ENCODE results near the gene GPR39. TPM values are rescaled to one million over a fixed set of nuclear protein-coding genes. Genes with fewer than 3 reads are reported as not detected.

The GPR39 gene
- total RNA-seq, 1 experiment from 2014 or later: 9.0 TPM

- Histone ChIP-seq H3K4me1 (ENCODE audit: control insufficient read depth, insufficient read depth, low read length) (no peaks in the 10 kb centered on the region), H3K4me3 (ENCODE audit: low read depth in 2 of 2, low read length in 2 of 2) (no peak overlapping the region), H3K36me3 (ENCODE audit: control insufficient read depth, insufficient read depth, low read length) (no peaks in the 10 kb centered on the region), H3K27ac (ENCODE audit: low read length) (no peak overlapping the region), H3K27me3 (ENCODE audit: control insufficient read depth, insufficient read depth, low read length) (no peaks in the 10 kb centered on the region), H3K9me3 (ENCODE audit: control insufficient read depth, insufficient read depth, low read depth, low read length) (no peaks in the 10 kb centered on the region)
- ATAC-seq (no peak), DNase-seq (ENCODE audit: low read depth, low spot score) (no peak)
- no TSS peak for BruUV-seq (replicated peaks)
- in situ Hi-C loops (cut with HindIII; ENCODE audit: low pct_unique_long_range_greater_than_20kb, low sequenced_read_pairs) (no loop called here), intact Hi-C loops (cut with micrococcal nuclease; ENCODE audit: unreplicated experiment) (no loop called here)
- POLR2A ChIA-PET: no interaction called here
- CTCF ChIA-PET: no interaction called here
- TF ChIP-seq SIN3A (IDR thresholded peaks at IDR 0.05; ENCODE audit: borderline replicate concordance, insufficient read depth, low read depth, low read length) (no peak), POLR2AphosphoS5 (IDR thresholded peaks at IDR 0.05; ENCODE audit: low read depth, low read length) (no peak), TCF7L2 (IDR thresholded peaks at IDR 0.05; ENCODE audit: low read depth, low read length) (no peak), REST (IDR thresholded peaks at IDR 0.05; ENCODE audit: insufficient read depth in 1 of 2, low read depth in 2 of 2, low read length in 1 of 2) (no peak), CTCF (IDR thresholded peaks at IDR 0.05) (no peak)
Observed at GRCh38 chr2:132518302-132518701, 101.7 kb downstream of the GPR39 start.

- Histone ChIP-seq H3K27ac (ENCODE audit: low read length) (no peak overlapping the region), H3K36me3 (ENCODE audit: control insufficient read depth, insufficient read depth, low read length) (no peaks in the 10 kb centered on the region), H3K4me3 (ENCODE audit: low read depth in 2 of 2, low read length in 2 of 2) (no peak overlapping the region), H3K9me3 (ENCODE audit: control insufficient read depth, insufficient read depth, low read depth, low read length) (no peaks in the 10 kb centered on the region), H3K27me3 (ENCODE audit: control insufficient read depth, insufficient read depth, low read length) (no peaks in the 10 kb centered on the region), H3K4me1 (ENCODE audit: control insufficient read depth, insufficient read depth, low read length) (no peaks in the 10 kb centered on the region)
- ATAC-seq (no peak), DNase-seq (ENCODE audit: low read depth, low spot score) (no peak)
- in situ Hi-C loops (cut with HindIII; ENCODE audit: low pct_unique_long_range_greater_than_20kb, low sequenced_read_pairs) (no loop called here), intact Hi-C loops (cut with micrococcal nuclease; ENCODE audit: unreplicated experiment) (no loop called here)
- BruUV-seq (replicated peaks): no TSS peak
- ChIA-PET POLR2A (no interaction called here), CTCF (no interaction called here)
- no peak for TF ChIP-seq REST (IDR thresholded peaks at IDR 0.05; ENCODE audit: insufficient read depth in 1 of 2, low read depth in 2 of 2, low read length in 1 of 2)
- TF ChIP-seq POLR2AphosphoS5 (IDR thresholded peaks at IDR 0.05; ENCODE audit: low read depth, low read length): no peak
- TF ChIP-seq CTCF (IDR thresholded peaks at IDR 0.05): no peak
Observed at GRCh38 chr2:132519566-132519965, 103.0 kb downstream of the GPR39 start.

Data from Panc1 (cell line).